SK-N-SH treated with all-trans-retinoic acid at 6 μM for 48 hours (cell line): Measurements from ENCODE around the gene EPB41L4A.

Source experiments
- ATAC-seq: fragments of 200-7000 bp; cut with Tn5 transposase; 3 replicates; pipeline ENCODE4 v1.9.1; 2020; ENCODE audit warnings: mild to moderate bottlenecking, moderate library complexity
- ARNTL ChIP-seq: fragments of 450-650 bp; formaldehyde crosslinking; IDR thresholded peaks from 2 replicates; pipeline ENCODE4 v1.5.0; 2020; ENCODE audit warnings: low read depth, mild to moderate bottlenecking, moderate library complexity, borderline replicate concordance
- CSDC2 ChIP-seq: fragments of 250-450 bp; sonication (Bioruptor Pico); IDR thresholded peaks from 2 replicates; pipeline ENCODE4 v1.5.0; 2020; ENCODE audit warnings: mild to moderate bottlenecking, moderate library complexity
- ESRRG ChIP-seq: fragments of 250-450 bp; sonication (Bioruptor Pico); IDR thresholded peaks from 2 replicates; pipeline ENCODE4 v1.6.1; 2021; ENCODE audit warnings: mild to moderate bottlenecking
- GLIS3 ChIP-seq: fragments of 250-450 bp; sonication (Bioruptor Pico); IDR thresholded peaks from 2 replicates; pipeline ENCODE4 v1.5.0; 2020; ENCODE audit warnings: mild to moderate bottlenecking, moderate library complexity
- ISL1 ChIP-seq: fragments of 250-450 bp; sonication (Bioruptor Pico); IDR thresholded peaks from 2 replicates; pipeline ENCODE4 v2.1.2; 2022; ENCODE audit warnings: mild to moderate bottlenecking, moderate library complexity
- OSR1 ChIP-seq: fragments of 250-450 bp; sonication (Bioruptor Pico); IDR thresholded peaks from 2 replicates; pipeline ENCODE4 v1.8.0; 2022; ENCODE audit warnings: moderate library complexity, mild to moderate bottlenecking, inconsistent platforms
- POU6F1 ChIP-seq: fragments of 250-450 bp; sonication (Bioruptor Pico); IDR thresholded peaks from 2 replicates; pipeline ENCODE4 v1.8.0; 2021; ENCODE audit warnings: low read depth, mild to moderate bottlenecking, moderate library complexity, borderline replicate concordance
- PPARA ChIP-seq: fragments of 250-450 bp; sonication (Bioruptor Pico); IDR thresholded peaks from 2 replicates; pipeline ENCODE4 v1.5.0; 2020; ENCODE audit warnings: mild to moderate bottlenecking, borderline replicate concordance
- RARB ChIP-seq: fragments of 250-450 bp; sonication (Bioruptor Pico); IDR thresholded peaks from 2 replicates; pipeline ENCODE4 v1.8.0; 2021; ENCODE audit warnings: mild to moderate bottlenecking, moderate library complexity
- SNAI2 ChIP-seq: fragments of 250-450 bp; sonication (Bioruptor Pico); IDR thresholded peaks from 2 replicates; pipeline ENCODE4 v1.5.0; 2020; ENCODE audit warnings: mild to moderate bottlenecking, moderate library complexity
- TCF4 ChIP-seq: fragments of 250-450 bp; sonication (Bioruptor Pico); IDR thresholded peaks from 2 replicates; pipeline ENCODE4 v1.8.0; 2021; ENCODE audit warnings: mild to moderate bottlenecking, moderate library complexity, borderline replicate concordance
- TOX ChIP-seq: fragments of 250-450 bp; sonication (Bioruptor Pico); IDR thresholded peaks from 2 replicates; pipeline ENCODE4 v1.8.0; 2021; ENCODE audit warnings: mild to moderate bottlenecking, moderate library complexity, borderline replicate concordance
- TSHZ2 ChIP-seq: fragments of 250-450 bp; sonication (Bioruptor Pico); IDR thresholded peaks from 2 replicates; pipeline ENCODE4 v1.5.0; 2020; ENCODE audit warnings: mild to moderate bottlenecking, moderate library complexity
- ZFP30 ChIP-seq: fragments of 450-650 bp; formaldehyde crosslinking; IDR thresholded peaks from 2 replicates; pipeline ENCODE4 v1.5.0; 2022; ENCODE audit warnings: mild to moderate bottlenecking, moderate library complexity
- ZNF565 ChIP-seq: fragments of 450-650 bp; formaldehyde crosslinking; conservative IDR thresholded peaks from 2 replicates; pipeline ENCODE4 v1.5.0; 2020; ENCODE audit warnings: low read depth, mild to moderate bottlenecking, moderate library complexity
- ZNF70 ChIP-seq: fragments of 450-650 bp; formaldehyde crosslinking; IDR thresholded peaks from 2 replicates; pipeline ENCODE4 v1.5.0; 2020; ENCODE audit warnings: mild to moderate bottlenecking, moderate library complexity
- ZNF8 ChIP-seq: fragments of 450-650 bp; formaldehyde crosslinking; IDR thresholded peaks from 2 replicates; pipeline ENCODE4 v1.5.0; 2020; ENCODE audit warnings: mild to moderate bottlenecking, moderate library complexity
- TF ChIP-seq, protein P1 (sequence below): fragments of 250-450 bp; sonication (Bioruptor Pico); IDR thresholded peaks from 2 replicates; pipeline ENCODE4 v1.5.1; 2020; ENCODE audit warnings: low read depth, mild to moderate bottlenecking, moderate library complexity
- TF ChIP-seq, protein P2 (sequence below): fragments of 250-450 bp; sonication (Bioruptor Pico); IDR thresholded peaks from 2 replicates; pipeline ENCODE4 v1.8.0; 2020; ENCODE audit warnings: mild to moderate bottlenecking, moderate library complexity, borderline replicate concordance

EPB41L4A gene

DNA sequence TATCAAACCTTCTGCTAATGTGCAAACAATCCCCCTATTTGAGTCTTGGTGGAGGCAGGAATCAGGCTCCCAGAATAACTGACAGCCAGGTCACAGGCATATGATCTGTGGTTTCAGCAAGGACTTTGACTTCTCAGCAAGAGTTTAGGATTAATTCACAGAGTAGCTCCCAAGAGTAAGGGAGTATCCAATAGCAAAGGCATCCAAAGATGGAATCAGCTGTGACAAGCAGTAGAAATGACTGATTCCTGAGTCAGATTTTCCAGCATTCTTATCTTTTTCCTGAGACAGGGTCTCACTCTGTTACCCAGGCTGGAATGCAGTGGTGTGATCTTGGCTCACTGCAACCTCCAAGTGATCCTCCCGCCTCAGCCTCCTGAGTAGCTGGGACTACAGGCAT lies 108.3 kb downstream of the EPB41L4A start:
- ATAC-seq, result no peak
- no peak for TF ChIP-seq OSR1 (CRISPR knock-in tag)
- TF ChIP-seq TCF4, result no peak
- TF ChIP-seq POU6F1, result no peak
- TF ChIP-seq ZNF8 (CRISPR knock-in tag), result no peak

- ATAC-seq, result no peak
- TF ChIP-seq TCF4 (no peak), ISL1 (CRISPR knock-in tag) (peak; percentile 92), SNAI2 (no peak)
- TF ChIP-seq, protein P1, sequence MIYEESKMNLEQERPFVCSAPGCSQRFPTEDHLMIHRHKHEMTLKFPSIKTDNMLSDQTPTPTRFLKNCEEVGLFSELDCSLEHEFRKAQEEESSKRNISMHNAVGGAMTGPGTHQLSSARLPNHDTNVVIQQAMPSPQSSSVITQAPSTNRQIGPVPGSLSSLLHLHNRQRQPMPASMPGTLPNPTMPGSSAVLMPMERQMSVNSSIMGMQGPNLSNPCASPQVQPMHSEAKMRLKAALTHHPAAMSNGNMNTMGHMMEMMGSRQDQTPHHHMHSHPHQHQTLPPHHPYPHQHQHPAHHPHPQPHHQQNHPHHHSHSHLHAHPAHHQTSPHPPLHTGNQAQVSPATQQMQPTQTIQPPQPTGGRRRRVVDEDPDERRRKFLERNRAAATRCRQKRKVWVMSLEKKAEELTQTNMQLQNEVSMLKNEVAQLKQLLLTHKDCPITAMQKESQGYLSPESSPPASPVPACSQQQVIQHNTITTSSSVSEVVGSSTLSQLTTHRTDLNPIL (CRISPR knock-in tag), result no peak
- TF ChIP-seq, all 23 proteins: peak for 1
Measured at GRCh38 chr5:112308608-112309007, 110.5 kb downstream of the EPB41L4A start.

- TF ChIP-seq TOX (CRISPR knock-in tag) (no peak), RARB (CRISPR knock-in tag) (no peak), ZNF565 (CRISPR knock-in tag) (no peak), OSR1 (CRISPR knock-in tag) (no peak), TSHZ2 (no peak), ESRRG (CRISPR knock-in tag) (no peak), POU6F1 (no peak), CSDC2 (no peak), SNAI2 (no peak), PPARA (CRISPR knock-in tag) (no peak), ZFP30 (CRISPR knock-in tag) (no peak), ZNF70 (CRISPR knock-in tag) (no peak)
- TF ChIP-seq, protein P2, sequence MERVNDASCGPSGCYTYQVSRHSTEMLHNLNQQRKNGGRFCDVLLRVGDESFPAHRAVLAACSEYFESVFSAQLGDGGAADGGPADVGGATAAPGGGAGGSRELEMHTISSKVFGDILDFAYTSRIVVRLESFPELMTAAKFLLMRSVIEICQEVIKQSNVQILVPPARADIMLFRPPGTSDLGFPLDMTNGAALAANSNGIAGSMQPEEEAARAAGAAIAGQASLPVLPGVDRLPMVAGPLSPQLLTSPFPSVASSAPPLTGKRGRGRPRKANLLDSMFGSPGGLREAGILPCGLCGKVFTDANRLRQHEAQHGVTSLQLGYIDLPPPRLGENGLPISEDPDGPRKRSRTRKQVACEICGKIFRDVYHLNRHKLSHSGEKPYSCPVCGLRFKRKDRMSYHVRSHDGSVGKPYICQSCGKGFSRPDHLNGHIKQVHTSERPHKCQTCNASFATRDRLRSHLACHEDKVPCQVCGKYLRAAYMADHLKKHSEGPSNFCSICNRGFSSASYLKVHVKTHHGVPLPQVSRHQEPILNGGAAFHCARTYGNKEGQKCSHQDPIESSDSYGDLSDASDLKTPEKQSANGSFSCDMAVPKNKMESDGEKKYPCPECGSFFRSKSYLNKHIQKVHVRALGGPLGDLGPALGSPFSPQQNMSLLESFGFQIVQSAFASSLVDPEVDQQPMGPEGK (CRISPR knock-in tag), result no peak
- ATAC-seq, result no peak
Measured at GRCh38 chr5:112306956-112307355, 112.1 kb downstream of the EPB41L4A start.

DNA sequence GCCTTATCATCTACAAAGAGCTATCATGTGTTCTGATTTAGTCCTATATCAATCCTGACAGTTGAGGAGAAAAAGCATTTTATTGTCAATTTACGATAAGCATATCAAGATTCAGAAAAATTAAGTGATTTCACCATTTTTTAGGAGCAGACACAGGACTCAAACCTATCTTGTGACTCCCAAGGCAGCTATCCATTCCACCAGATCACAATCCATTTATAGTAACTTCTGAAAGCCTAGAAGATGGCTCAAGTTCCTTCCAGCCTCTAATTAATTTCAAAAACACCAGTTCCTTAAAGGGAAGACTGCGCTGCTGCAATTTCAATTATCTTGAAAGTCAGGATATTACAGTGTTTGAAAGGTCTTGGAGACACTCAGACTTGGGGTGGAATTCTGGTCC lies 114.3 kb downstream of the EPB41L4A start:
- no peak for ATAC-seq
- TF ChIP-seq ZFP30 (CRISPR knock-in tag), result no peak
- TF ChIP-seq, protein P1 (CRISPR knock-in tag), result no peak
- no peak for TF ChIP-seq GLIS3 (CRISPR knock-in tag)
- no peak for TF ChIP-seq TSHZ2
- no peak for TF ChIP-seq PPARA (CRISPR knock-in tag)
- TF ChIP-seq ARNTL (CRISPR knock-in tag), result no peak
- TF ChIP-seq RARB (CRISPR knock-in tag), result no peak
- TF ChIP-seq, all 23 proteins: peak for 0
